ENCODE measurements around the gene CAV3. TPM values are rescaled to one million over a fixed set of nuclear protein-coding genes. Genes with fewer than 3 reads are reported as not detected.
"Not testable (repeated sequence)": the region's sequence is repeated elsewhere in the genome, so short reads cannot be mapped to it uniquely, and the experiment has no call there.

Gene CAV3
- total RNA-seq, 4 donors from 2014 or later: not detected

- no peak for TF ChIP-seq POLR2A (IDR thresholded peaks at IDR 0.05)
- TF ChIP-seq POLR2AphosphoS5 (IDR thresholded peaks at IDR 0.05): no peak
- TF ChIP-seq EP300 (IDR thresholded peaks at IDR 0.05): no peak
- TF ChIP-seq CTCF (IDR thresholded peaks at IDR 0.05): no peak
- 68% methylated on average over 5 to 6 of the region's 8 CpGs for WGBS, 2 donors (ENCODE audit: low coverage in 1 of 2)
These were observed 23.6 kb upstream of the CAV3 start for GRCh38 chr3:8709801-8710507.

GRCh38 chr3:8712045-8712907 is 21.3 kb upstream of the CAV3 start:
- no peak overlapping the region for H3K4me3 ChIP-seq
- no peaks in the 10 kb centered on the region for H3K4me1 ChIP-seq
- TF ChIP-seq CTCF (IDR thresholded peaks at IDR 0.05) (no peak), POLR2A (IDR thresholded peaks at IDR 0.05) (no peak), POLR2AphosphoS5 (IDR thresholded peaks at IDR 0.05) (no peak), EP300 (IDR thresholded peaks at IDR 0.05) (no peak)
- 59 to 60% methylated on average over 3 to 6 of the region's 9 CpGs for WGBS, 2 donors (ENCODE audit: low coverage in 1 of 2)
- H3K36me3 ChIP-seq: no peaks in the 10 kb centered on the region
- ATAC-seq: no peak
- no peak overlapping the region for H3K27ac ChIP-seq
- H3K9me3 ChIP-seq: no peaks in the 10 kb centered on the region
- peaks cover 9% of the 10 kb centered on the region for H3K27me3 ChIP-seq

More at GRCh38 chr3:8709801-8710507, 23.6 kb upstream of the CAV3 start:
- Histone ChIP-seq H3K27ac (no peak overlapping the region), H3K4me3 (no peak overlapping the region), H3K4me1 (no peaks in the 10 kb centered on the region), H3K36me3 (no peaks in the 10 kb centered on the region), H3K27me3 (peaks cover 1% of the 10 kb centered on the region), H3K9me3 (peaks cover 0 to 7% (median 0%) of the 10 kb centered on the region in 3 donors)
- no peak for ATAC-seq

GRCh38 chr3:8712908-8713255 is 20.7 kb upstream of the CAV3 start:
- TF ChIP-seq POLR2A (IDR thresholded peaks at IDR 0.05) (no peak), POLR2AphosphoS5 (IDR thresholded peaks at IDR 0.05) (no peak), CTCF (IDR thresholded peaks at IDR 0.05) (no peak), EP300 (IDR thresholded peaks at IDR 0.05) (no peak)
- Histone ChIP-seq H3K27me3 (peaks cover 9% of the 10 kb centered on the region), H3K36me3 (no peaks in the 10 kb centered on the region), H3K9me3 (no peaks in the 10 kb centered on the region), H3K4me1 (no peaks in the 10 kb centered on the region), H3K27ac (no peak overlapping the region), H3K4me3 (no peak overlapping the region)
- WGBS, 2 donors (ENCODE audit: low coverage in 1 of 2): 72% methylated on average over 2 of the region's 2 CpGs; no CpG with 5 or more reads in 1 of the 2 donors
- no peak for ATAC-seq

GRCh38 chr3:8713901-8714759 is 19.5 kb upstream of the CAV3 start:
- no peak overlapping the region for H3K27ac ChIP-seq
- 66 to 69% methylated on average over 9 to 11 of the region's 14 CpGs for WGBS, 2 donors (ENCODE audit: low coverage in 1 of 2)
- no peak overlapping the region for H3K4me3 ChIP-seq
- no peaks in the 10 kb centered on the region for H3K4me1 ChIP-seq
- H3K27me3 ChIP-seq: peaks cover 9% of the 10 kb centered on the region
- no peak for ATAC-seq
- TF ChIP-seq POLR2A (IDR thresholded peaks at IDR 0.05): no peak
- TF ChIP-seq EP300 (IDR thresholded peaks at IDR 0.05): no peak
- TF ChIP-seq POLR2AphosphoS5 (IDR thresholded peaks at IDR 0.05): no peak
- TF ChIP-seq CTCF (IDR thresholded peaks at IDR 0.05): no peak
- no peaks in the 10 kb centered on the region for H3K36me3 ChIP-seq
- H3K9me3 ChIP-seq: no peaks in the 10 kb centered on the region

GRCh38 chr3:8715757-8716156 is 17.8 kb upstream of the CAV3 start:
- 77 to 86% methylated on average over 7 to 8 of the region's 12 CpGs for WGBS, 2 donors (ENCODE audit: low coverage in 1 of 2)
- not testable (repeated sequence) for H3K4me3 ChIP-seq, H3K36me3 ChIP-seq, H3K27me3 ChIP-seq, H3K4me1 ChIP-seq, H3K27ac ChIP-seq, ATAC-seq, H3K9me3 ChIP-seq
